HG02981 (cell line): ENCODE results near the gene PPP1R3C.

Experiments used
- ATAC-seq: cut with Tn5 transposase; IDR thresholded peaks from one replicate; pipeline ENCODE4 v1.9.1; 2021; ENCODE audit warnings: mild to moderate bottlenecking, moderate library complexity; ENCODE audit not compliant: unreplicated experiment

Gene PPP1R3C

GRCh38 chr10:91602449-91602848, 30.4 kb downstream of the PPP1R3C start:
- ATAC-seq, result no peak

DNA sequence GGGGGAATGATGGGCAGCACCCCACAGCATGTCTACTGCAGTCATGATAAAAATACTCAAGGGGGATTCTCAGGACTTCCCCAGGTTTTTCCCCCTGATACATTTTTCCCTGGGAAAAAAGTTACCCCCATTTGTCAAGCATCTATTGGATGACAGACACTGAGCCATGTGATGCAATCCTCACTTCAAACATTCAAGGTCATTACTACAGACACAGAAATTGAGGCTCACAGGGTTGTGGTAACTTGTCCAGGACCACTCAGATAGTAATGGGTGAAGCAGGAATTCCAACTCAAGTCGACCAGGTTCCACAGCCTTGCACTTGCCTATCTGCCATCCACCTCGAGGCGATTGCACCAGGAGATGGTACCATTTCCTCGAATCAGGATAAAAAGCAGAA, 31.7 kb downstream of the PPP1R3C start:
- ATAC-seq, result no peak

DNA sequence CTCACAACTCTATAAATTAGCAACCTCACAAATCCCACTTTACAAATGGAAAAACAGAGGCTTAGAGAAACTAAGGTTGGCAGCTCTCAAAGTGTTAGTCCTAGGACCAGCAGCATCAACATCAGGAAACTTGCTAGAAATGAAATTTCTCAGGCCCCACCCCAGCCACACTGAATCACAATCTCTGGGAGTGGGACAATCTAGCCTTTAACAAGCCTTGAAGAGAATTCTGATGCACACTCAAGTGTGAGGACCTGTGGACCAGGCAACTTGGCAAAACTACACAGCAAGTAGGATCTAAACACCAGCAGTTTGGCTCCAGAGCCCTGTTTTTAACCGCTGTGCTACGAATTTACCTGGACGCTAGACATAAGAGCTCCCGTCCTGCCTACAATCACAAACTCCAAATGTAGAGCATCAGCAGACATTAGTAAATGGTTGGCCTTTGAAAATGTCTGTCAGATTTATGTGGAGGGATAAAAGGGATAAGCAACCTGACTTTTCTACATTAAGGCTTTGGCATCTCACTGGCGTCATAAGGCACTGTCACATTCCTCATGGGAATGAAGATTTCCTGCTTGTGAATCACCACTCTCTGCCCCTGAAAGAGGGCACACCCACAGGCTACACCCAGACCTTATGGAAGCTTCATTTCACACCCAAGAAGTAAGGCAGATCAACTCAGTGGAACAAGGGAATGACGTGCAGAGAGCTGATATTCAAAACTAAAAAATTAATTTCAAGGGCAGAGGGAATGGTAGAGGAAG, 34.5 kb downstream of the PPP1R3C start:
- ATAC-seq, result no peak

DNA sequence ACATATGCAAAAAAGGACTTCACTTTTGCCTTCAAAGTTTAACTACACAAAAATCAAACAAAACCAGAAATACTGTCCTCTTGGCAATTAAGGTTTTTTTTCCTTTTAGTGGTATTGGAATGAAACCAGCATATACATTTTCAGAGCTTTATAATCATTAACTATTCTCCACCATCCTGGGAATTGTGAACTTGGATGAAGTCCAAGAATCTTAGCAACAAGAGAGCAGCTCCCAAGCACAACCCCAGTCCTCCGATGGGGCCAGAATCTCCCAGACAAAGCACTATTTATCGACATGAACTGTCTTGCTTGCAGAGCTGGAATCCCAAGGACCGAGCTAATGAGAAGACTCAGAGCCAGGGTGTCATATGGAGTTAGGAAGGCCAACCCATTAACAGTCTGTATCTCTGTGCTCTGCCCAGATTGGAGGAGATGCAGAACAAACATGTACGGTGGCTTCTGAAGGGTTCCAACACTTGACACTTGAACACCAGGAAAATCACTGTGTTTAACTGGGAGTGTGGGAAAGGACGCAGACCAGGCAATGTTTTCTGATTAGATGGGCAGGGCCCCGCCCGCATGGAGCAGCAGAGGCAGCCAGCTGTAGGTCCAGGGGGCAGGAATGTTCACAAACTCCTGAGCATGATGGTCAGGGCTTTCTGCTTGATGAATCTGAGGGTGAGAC, 35.5 kb downstream of the PPP1R3C start:
- ATAC-seq, result no peak

DNA sequence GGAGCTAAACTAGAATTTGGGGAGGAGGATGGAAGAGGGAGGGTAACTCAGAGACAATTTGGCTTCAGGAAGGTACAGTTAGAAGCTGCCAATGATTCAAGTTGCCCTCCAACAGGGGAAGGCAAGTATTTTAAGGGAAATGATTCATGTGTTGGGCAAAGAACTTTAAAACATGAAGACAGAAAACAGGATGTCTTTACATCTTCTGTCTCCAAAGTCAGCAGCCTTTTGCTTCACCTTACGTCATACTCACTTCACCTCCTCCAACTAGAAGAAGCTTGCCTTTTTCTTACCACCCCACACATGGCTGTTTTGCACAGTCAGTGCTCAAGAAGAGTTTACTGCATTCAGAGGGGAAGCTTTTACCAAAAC, 36.1 kb downstream of the PPP1R3C start:
- ATAC-seq, result no peak

DNA sequence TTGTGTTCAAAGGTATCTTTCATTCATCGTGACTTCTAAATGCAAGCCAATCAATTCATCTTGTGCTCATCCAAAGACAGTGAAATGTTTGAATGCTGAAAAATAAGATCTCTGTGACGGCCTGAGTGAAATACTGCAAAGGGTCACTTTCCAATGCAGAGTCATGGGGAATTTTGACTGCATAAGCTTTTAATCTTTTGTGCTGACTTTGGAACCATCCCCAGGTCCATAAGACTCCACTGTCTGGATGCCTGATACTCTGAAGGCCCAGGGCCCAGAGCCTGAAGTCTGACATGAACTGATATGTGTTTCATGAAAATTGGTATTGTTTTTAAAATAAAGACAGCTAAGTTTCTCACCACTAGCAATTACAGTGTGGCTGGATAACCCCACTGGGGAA, 39.0 kb downstream of the PPP1R3C start:
- ATAC-seq, result no peak

DNA sequence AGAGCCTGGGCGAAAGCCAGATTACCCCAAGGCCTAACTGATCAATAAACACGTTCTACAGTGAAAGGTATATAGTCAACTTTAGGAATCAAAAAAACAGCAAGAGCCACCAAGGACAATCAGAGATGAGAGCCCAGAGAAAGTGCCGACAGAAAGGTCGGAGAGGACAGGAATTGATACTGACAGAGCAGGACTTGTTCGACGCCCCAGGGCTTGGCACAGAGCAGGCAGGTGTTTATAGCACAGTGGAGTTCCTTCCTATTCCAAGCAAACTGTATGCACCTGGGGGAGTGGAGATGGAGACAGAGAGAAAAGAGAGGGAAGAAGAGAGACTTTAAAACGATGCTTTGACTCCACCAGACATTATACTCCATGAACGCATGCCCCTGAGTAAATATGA, 39.5 kb downstream of the PPP1R3C start:
- no peak for ATAC-seq

GRCh38 chr10:91592266-91592975, 40.5 kb downstream of the PPP1R3C start:
- no peak for ATAC-seq

- no peak for ATAC-seq
Measured at GRCh38 chr10:91591797-91592174, 41.1 kb downstream of the PPP1R3C start.

DNA sequence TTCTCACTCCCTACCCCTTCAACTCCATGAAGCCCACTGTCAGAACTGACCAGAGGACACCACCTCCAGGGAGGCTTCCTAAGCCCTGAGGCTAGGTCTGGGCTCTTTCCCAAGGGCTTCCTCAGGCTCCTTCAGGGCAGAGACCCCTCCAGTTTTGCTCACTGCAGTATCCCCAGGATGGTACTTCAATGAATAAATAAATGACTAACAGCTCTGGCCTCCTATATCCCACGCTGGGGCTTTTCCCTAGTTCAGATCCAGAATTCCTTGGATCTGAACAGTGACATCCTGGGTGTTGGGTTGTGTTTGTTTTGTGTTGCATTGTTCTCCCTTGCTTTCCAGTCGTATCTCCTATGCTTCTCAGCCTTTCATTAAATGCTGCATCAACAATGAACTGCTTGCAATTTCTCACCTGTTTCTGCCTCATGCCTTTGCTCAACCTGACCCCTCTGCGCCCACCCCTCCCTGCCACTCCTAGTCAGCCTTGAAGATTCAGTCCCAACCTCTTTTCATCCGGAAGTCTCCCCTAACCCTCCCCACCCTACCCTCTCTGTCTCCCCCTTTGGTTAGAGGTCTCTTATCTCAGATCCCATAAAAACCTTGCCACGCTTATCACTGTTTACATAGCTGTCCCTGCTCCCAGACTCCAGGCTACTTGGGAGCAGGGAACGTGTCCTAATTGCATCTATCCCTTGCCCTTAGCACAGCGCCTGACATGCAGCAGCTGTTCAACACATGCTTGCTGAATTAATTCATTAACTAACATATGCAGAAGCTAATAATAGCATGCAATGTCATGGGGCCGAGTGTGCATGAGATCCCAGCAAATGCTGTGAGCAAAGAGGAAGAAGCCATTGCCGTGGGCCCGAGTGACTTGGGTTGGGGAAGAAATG, 41.7 kb downstream of the PPP1R3C start:
- ATAC-seq, result no peak

DNA sequence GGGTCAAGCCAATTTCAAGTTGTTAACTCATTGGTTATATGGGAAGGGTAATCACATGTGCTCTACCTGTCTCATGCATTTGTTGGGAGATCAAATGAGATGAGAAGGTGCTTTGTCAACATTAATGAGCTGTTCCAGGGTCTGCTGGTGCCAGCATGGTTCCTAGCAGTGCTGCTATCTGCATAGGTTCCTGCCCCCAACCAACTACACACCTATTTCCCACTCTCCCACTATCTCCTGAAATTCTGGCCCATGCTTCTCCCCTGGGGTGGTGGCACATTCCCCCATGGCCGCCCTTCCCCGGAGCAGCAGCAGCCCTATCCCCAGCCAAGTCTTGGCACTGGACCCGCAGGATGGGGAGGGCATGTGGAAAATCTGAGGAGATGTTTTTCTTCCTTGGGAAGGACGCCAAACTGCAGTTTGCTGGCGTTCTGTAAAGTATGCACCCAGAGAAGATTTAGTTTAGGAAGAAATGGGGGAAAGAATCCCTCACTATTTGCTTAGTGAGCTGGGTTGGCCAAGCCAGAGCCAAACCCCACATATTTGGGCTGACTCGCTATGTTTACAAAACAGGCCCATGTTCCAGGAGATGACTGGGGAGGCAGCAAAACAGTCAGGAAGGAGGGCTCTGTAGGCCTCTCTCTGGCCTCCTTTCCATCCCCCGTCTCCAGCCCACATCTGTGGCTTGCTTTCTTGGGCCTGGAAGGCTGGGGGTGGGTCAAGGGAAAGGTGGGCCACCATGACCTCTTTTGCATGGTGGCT, 42.5 kb downstream of the PPP1R3C start:
- ATAC-seq, result no peak

DNA sequence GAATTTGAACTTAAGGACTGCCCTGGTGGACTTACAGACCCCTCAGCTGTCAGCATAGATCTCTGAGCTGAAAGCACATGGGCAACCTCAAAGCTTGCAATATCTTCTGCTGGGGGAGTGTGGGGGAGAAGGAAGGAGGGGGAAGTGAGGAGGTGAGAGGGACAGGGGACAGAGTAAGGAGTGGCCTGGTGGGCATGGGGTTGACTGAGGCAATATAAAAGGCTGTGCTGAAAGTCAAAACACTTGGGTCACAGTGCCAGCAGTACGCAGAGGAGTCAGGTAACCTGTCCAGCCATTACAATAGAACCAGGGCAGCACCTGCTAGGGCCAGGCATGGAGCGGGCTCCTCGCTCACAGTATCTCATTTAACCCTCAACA, 43.2 kb downstream of the PPP1R3C start:
- no peak for ATAC-seq

- no peak for ATAC-seq
Measured at GRCh38 chr10:91589015-91589657, 43.7 kb downstream of the PPP1R3C start.

- ATAC-seq, result no peak
Measured at GRCh38 chr10:91587710-91588638, 44.9 kb downstream of the PPP1R3C start.

- no peak for ATAC-seq
Measured at GRCh38 chr10:91582153-91582554, 50.7 kb downstream of the PPP1R3C start.

DNA sequence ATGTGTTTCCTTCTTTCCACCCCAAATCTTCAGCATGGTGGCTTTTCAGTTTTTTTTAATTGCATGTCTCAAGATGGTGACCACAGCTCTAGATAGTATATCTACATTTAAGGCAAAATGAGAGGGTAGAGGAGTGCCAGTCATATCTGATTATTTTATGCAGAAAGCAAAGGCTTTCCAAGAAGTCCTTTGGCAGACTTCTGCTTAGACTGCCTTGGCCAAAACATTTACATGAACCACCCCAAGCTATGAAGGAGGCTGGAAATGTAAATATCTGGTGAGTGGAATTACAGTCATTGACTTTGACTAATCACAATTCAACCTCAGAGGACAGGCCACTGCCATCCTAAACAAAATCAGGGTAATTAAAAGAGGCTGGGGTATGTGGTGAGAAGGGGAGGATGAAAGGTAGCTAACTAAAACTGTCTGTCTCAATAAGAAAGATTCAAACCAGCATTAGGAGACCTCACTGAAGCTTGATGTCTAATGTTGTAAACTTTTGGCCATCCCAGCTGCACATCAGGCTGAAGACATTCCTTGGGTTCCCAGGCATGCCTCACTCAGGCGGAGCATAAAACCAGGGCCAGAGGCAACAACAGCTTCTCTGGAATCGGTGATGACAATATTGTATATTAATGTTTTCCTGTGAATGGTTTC, 53.4 kb downstream of the PPP1R3C start:
- ATAC-seq, result no peak
